Caco-2 (cell line): Measurements from ENCODE around the gene STRIP1. TPM values are rescaled to one million over a fixed set of nuclear protein-coding genes. Genes with fewer than 3 reads are reported as not detected.

ENCODE experiments used
- BruUV-seq: library from RNA; stranded (reverse); fragments of 400-500 nt; replicated peaks from 2 replicates; lab custom pipeline; 2021; lab: Mats Ljungman, UMichigan
- CTCF ChIA-PET: fragments of 300-600 bp; sonication (Branson Sonifier 250); formaldehyde crosslinking; loops from one replicate; lab custom pipeline; 2022; ENCODE audit warnings: antibody characterized with exemption; lab: Charles Lee
- POLR2A ChIA-PET: fragments of 300-600 bp; sonication (Branson Sonifier 250); formaldehyde crosslinking; loops from one replicate; lab custom pipeline; 2022; ENCODE audit warnings: antibody characterized with exemption; lab: Charles Lee
- DNase-seq, 2 experiments: peaks; one replicate each; pipeline versions ENCODE4 v3.0.0 to v3.0.0-alpha.2; 2020 to 2022
- H3K27me3 ChIP-seq: replicated peaks from 2 replicates; pipeline ENCODE4 v1.6.0; 2011; ENCODE audit warnings: low read length; ENCODE audit not compliant: control insufficient read depth, insufficient read depth
- H3K36me3 ChIP-seq: 2 replicates; pipeline ENCODE4 v1.5.1; 2011; ENCODE audit warnings: low read length; ENCODE audit not compliant: control insufficient read depth, insufficient read depth
- H3K4me1 ChIP-seq: fragments of 250-450 bp; sonication (Bioruptor Pico); 2 replicates; pipeline ENCODE4 v1.5.1; 2020; ENCODE audit warnings: mild to moderate bottlenecking
- H3K4me3 ChIP-seq: 2 replicates; pipeline ENCODE4 v1.5.1; 2011; ENCODE audit warnings: low read depth, mild to moderate bottlenecking, control low read depth, low read length
- H3K9me3 ChIP-seq: fragments of 250-450 bp; sonication (Bioruptor Pico); 2 replicates; pipeline ENCODE4 v1.5.1; 2020; ENCODE audit warnings: mild to moderate bottlenecking, moderate library complexity
- H3K27ac Mint-ChIP-seq: one replicate; pipeline ENCODE4 v1.8.0; 2022; ENCODE audit warnings: mixed read lengths; ENCODE audit not compliant: unreplicated experiment
- H3K27me3 Mint-ChIP-seq: one replicate; pipeline ENCODE4 v1.8.0; 2022; ENCODE audit warnings: mixed read lengths; ENCODE audit not compliant: insufficient read depth, unreplicated experiment
- H3K36me3 Mint-ChIP-seq: one replicate; pipeline ENCODE4 v1.8.0; 2022; ENCODE audit warnings: mild to moderate bottlenecking, mixed read lengths; ENCODE audit not compliant: insufficient read depth, unreplicated experiment
- H3K4me1 Mint-ChIP-seq: one replicate; pipeline ENCODE4 v1.8.0; 2022; ENCODE audit warnings: low read depth, mixed read lengths; ENCODE audit not compliant: unreplicated experiment
- H3K4me3 Mint-ChIP-seq: one replicate; pipeline ENCODE4 v1.8.0; 2022; ENCODE audit warnings: mild to moderate bottlenecking, moderate library complexity, mixed read lengths; ENCODE audit not compliant: unreplicated experiment
- H3K9me3 Mint-ChIP-seq: one replicate; pipeline ENCODE4 v1.8.0; 2022; ENCODE audit warnings: mixed read lengths; ENCODE audit not compliant: unreplicated experiment
- CTCF ChIP-seq, 2 experiments: fragments of 200-600 bp in 1 of 2; IDR thresholded peaks; 1 replicate in 1 of 2; 2 replicates in 1 of 2; pipeline versions ENCODE4 v1.5.1 to v1.8.0; 2011 to 2022; ENCODE audit warnings: antibody characterized with exemption in 1 of 2, control low read depth in 1 of 2, inconsistent platforms in 1 of 2, low read depth in 1 of 2, low read length in 1 of 2, mild to moderate bottlenecking in 1 of 2, moderate library complexity in 1 of 2; ENCODE audit not compliant: insufficient read depth in 1 of 2, severe bottlenecking in 1 of 2, unreplicated experiment in 1 of 2
- intact Hi-C: fragments of 100-400 bp; cut with micrococcal nuclease; formaldehyde crosslinking; loops from one replicate; pipeline ENCODE4 v1.10.0; 2022; ENCODE audit not compliant: unreplicated experiment
- total RNA-seq: library from RNA; stranded (reverse); gene quantifications from 2 replicates; pipeline ENCODE4 v1.2.3, GENCODE V29; 2022

The STRIP1 gene
- total RNA-seq, 1 experiment from 2014 or later = 36.1 TPM

- Mint-ChIP-seq H3K27me3 (no peaks in the 10 kb centered on the region), H3K4me1 (peaks cover 7% of the 10 kb centered on the region), H3K4me3 (no peak overlapping the region), H3K27ac (no peak overlapping the region), H3K9me3 (no peaks in the 10 kb centered on the region), H3K36me3 (no peaks in the 10 kb centered on the region)
- no peak for DNase-seq
- TF ChIP-seq CTCF (IDR thresholded peaks at IDR 0.05; ENCODE audit: insufficient read depth in 1 of 2, low read depth in 1 of 2, low read length in 1 of 2, severe bottlenecking in 1 of 2, unreplicated experiment in 1 of 2) = no peak
- Histone ChIP-seq H3K9me3 (no peaks in the 10 kb centered on the region), H3K36me3 (no peaks in the 10 kb centered on the region), H3K27me3 (no peaks in the 10 kb centered on the region), H3K4me1 (peaks cover 11% of the 10 kb centered on the region), H3K4me3 (no peak overlapping the region)
- ChIA-PET POLR2A (no interaction called here), CTCF (interaction anchor here (0.7 kb wide), 1 partner anchor 20 kb away, joined by 3 read pairs; no protein-coding TSS in a partner anchor)
- no TSS peak for BruUV-seq
- intact Hi-C loops = no loop called here
Observed at GRCh38 chr1:110092991-110093390, 58.6 kb downstream of the STRIP1 start.

GRCh38 chr1:110094931-110095654 is 60.7 kb downstream of the STRIP1 start:
- no TSS peak for BruUV-seq
- Histone ChIP-seq H3K36me3 (no peaks in the 10 kb centered on the region), H3K9me3 (no peaks in the 10 kb centered on the region), H3K4me1 (no peaks in the 10 kb centered on the region), H3K4me3 (no peak overlapping the region), H3K27me3 (no peaks in the 10 kb centered on the region)
- Mint-ChIP-seq H3K27ac (no peak overlapping the region), H3K9me3 (no peaks in the 10 kb centered on the region), H3K27me3 (peaks cover 3% of the 10 kb centered on the region), H3K4me3 (no peak overlapping the region), H3K4me1 (no peaks in the 10 kb centered on the region), H3K36me3 (no peaks in the 10 kb centered on the region)
- CTCF ChIA-PET = no interaction called here
- no peak for TF ChIP-seq CTCF (IDR thresholded peaks at IDR 0.05; ENCODE audit: insufficient read depth in 1 of 2, low read depth in 1 of 2, low read length in 1 of 2, severe bottlenecking in 1 of 2, unreplicated experiment in 1 of 2)
- no peak for DNase-seq
- POLR2A ChIA-PET = no interaction called here
- intact Hi-C loops = no loop called here

- intact Hi-C loops = no loop called here
- Mint-ChIP-seq H3K4me1 (no peaks in the 10 kb centered on the region), H3K9me3 (no peaks in the 10 kb centered on the region), H3K27me3 (peaks cover 3% of the 10 kb centered on the region), H3K36me3 (no peaks in the 10 kb centered on the region), H3K27ac (no peak overlapping the region), H3K4me3 (no peak overlapping the region)
- Histone ChIP-seq H3K4me3 (no peak overlapping the region), H3K9me3 (no peaks in the 10 kb centered on the region), H3K27me3 (no peaks in the 10 kb centered on the region), H3K36me3 (no peaks in the 10 kb centered on the region), H3K4me1 (no peaks in the 10 kb centered on the region)
- CTCF ChIA-PET = interaction anchor here (0.7 to 1.7 kb wide), 3 partner anchors 8 to 10 kb away, joined by 3 to 8 read pairs (median 3); no protein-coding TSS in a partner anchor
- no peak for TF ChIP-seq CTCF (IDR thresholded peaks at IDR 0.05; ENCODE audit: insufficient read depth in 1 of 2, low read depth in 1 of 2, low read length in 1 of 2, severe bottlenecking in 1 of 2, unreplicated experiment in 1 of 2)
- no TSS peak for BruUV-seq
- DNase-seq = no peak
- POLR2A ChIA-PET = no interaction called here
Observed at GRCh38 chr1:110097507-110098221, 63.2 kb downstream of the STRIP1 start.
